SH-SY5Y (cell line): ENCODE measurements around the gene SLC25A38.

Experiments
- GATA2 ChIP-seq: IDR thresholded peaks from 2 replicates; pipeline ENCODE4 v1.6.1; 2011; ENCODE audit warnings: mild to moderate bottlenecking, low read depth, low read length
- GATA3 ChIP-seq: IDR thresholded peaks from 2 replicates; pipeline ENCODE4 v1.6.1; 2011; ENCODE audit warnings: low read depth, mild to moderate bottlenecking, low read length, moderate library complexity

DNA sequence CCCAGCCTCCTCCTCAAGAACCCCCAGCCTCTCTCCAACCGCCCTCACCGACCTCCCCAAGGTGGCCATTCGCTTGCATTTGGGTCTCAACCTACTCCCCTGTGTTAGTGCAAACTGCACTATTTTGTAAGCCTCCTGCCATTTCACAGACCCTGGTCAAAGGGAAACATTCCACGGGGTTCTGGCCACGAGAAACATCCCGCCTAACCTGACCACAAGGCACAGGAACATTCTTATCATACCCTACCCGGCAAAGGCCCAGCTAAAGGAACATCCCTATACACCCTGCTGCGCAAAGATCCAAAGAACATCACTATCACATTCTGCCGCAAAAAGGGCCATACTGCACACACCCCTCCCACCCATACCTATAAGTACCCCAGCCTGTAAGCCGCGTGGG lies 46.3 kb downstream of the SLC25A38 start:
- no peak for TF ChIP-seq GATA2
- no peak for TF ChIP-seq GATA3
